DMS53 treated with DMSO at 0.1 percent for 48 hours (cell line): ENCODE data around the gene TCF12.

ENCODE experiments used
- DNase-seq: peaks from one replicate; lab custom pipeline; 2025; ENCODE audit not compliant: unreplicated experiment; lab: John Stamatoyannopoulos, UW

Gene TCF12

DNA sequence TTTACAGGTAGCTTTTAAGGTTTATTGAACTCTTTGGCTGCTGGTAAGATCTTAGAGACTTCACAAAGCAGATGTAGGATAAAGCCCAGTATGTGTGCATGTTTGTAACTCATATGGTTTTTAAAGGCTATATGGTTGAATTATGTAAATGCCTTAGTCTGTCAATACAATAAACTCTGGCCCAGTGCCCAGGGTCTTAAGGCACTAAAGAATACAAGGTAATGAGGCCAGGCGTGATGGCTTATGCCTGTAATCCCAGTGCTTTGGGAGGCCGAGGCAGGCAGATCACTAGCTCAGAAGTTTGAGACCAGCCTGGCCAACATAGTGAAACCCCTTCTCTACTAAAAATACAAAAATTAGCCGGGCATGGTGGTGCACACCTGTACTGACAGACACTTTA lies 287.6 kb downstream of the TCF12 start:
- DNase-seq, result no peak

DNA sequence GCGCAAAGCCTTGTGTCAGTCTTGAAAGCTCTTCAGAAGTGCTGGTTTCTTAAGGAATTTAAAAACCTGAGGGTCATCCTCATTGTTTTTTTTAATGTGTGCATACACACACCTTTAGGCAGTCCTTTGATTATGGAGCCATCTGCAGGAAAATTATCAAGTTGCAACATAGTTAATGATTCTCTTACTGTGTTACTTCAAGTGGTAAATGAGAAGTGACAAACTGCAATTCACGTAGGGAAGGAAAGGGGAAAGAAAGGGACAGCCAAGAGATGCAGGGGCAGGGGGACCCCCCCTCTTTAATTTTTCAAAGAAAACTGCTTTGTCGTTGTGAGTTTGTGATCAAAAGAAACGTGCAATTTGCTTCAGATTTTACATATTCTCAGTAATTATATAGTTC lies 295.4 kb downstream of the TCF12 start:
- DNase-seq, result peak; percentile 74

DNA sequence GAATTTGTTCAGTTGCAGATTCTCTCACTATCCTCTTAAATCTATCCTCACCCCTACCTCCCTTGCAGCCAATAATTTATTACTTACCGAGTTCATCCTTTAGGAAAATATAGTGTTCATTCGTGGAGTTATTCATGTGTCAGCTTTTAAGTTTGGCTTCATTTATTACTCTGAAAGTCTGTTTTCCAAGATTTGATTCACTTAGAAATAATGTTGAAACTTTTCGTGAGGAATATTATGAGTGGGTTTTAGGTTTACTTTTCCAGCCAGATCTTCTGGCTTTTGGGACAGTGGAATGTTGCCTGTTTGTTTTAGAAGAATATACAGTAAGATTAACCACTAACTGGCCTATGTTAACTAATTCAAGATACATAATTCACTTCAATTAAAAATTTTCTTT lies 296.9 kb downstream of the TCF12 start:
- DNase-seq, result no peak

DNA sequence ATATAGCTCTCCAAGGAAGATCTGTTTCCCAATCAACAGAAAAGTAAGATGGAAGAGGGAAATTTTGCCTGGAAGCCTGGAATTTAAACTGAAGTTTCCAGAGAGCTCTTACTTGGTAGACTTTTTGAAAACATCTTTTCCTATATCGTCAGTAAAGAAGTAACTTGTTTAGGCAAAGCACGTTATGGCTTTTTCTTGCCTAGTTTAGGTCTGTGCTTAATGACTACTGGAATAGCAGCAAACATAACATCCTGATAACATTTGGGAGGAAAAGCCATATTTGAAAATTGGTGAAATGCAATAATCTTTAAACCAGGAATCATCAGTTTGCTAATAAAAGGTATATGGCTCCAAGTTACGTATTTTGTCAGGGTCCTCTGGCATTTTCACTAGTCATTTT lies 297.4 kb downstream of the TCF12 start:
- no peak for DNase-seq

DNA sequence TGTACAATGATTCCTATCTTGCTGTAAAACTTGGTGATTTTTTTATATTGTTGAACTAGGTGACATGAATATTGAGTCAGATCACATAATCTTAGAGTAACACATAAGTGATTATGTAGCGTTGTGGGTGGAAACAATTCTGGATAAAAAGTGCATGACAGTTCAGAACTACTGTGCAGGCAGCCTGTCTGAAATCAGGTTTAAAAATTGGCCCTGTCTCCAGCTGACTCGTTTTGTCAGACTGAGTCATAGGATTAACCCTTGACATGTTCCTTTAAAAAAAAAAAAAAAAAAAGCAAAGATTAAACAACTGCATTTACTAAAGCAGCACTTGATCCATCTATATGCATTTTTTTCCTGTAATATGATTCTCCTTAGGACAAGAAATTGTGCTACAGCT lies 297.8 kb downstream of the TCF12 start:
- peak; percentile 14 for DNase-seq

DNA sequence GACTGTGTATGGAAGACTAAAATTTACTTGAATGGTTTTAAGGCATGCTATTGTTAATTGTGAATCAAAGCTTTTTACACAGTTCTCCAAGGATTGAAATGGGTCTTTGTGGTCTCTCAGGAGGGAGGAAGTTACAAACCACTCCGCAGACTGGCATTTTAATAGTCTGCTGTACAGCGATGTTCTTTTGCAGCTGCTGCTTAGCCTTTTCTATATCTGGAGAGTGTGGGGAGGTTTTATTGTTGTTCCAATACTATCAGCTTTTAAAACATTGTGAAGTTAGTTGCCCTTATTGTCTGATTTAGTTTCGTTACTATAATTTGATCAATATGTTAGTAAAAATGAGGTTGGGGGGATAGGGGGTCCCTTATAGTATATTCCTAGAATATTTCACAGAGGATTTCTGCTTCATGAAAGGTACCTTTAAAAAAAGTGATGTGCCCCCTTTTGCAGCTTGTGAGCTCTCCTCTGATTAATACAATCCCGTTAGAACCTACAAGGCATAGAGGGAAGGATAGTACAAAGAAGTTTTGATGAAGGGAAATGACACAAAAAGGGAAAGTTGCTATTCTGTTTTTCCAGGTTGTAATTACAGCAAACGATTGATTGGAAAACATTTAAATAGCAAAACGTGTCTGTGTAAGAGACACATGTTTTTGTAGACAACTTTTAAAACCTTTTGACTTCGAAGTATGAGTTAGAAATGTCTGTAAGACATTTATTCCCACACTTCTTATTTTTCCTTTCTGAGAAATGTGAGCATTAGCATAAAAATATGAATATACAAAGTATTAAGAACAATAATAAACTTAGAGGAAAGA lies 299.5 kb downstream of the TCF12 start:
- DNase-seq, result no peak

DNA sequence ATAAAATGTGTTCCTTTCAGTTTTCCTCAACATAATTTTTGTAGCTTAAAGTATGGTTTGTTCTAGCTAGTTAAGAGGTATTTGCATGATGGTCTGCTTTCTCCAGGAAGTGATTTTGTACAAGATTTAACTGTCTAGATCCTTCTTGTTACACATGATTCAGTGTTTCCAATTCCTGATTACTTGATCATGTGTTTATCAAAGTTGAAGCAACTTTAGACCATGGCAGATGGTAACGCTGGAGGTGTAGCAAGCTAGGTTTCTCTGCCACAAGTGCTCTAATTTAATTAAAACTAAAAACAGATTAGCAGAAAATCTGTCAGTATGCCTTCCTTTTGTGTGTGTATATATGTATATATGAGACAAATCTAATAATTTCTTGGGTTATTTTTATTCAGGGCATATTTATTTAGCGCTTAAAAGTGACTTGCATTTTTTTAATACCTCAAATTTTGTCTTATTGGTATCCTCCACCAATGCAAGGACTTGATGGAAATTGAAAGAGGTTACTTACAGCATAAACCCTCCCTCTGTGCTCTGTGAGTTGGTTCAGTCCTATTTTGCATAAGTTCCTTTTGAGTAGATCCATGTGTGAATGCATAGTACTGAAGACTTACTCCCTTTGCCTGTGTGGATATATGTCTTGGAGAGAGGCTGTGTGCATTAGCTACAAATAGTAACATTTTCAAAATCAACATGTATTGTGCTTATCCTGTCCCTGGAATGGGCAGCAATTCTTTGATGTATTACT lies 300.6 kb downstream of the TCF12 start:
- peak; percentile 77 for DNase-seq

DNA sequence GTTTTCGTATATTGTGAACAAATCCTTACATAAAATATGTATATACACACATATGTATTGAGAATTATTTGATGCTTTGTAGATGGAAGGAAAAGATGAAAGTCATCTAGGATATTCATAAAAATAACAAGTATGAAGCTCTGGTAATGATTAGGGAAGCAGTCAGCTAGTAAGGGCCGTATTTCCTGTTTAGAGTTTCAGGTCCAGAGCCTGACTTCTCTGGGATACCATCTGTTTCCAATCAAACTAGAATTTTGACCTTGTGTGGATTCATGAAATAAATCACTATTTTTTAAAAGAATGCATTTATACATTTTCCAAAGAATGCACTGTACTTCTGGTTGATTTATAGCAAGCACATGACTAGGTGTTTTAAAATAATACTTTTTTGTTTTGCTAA lies 301.8 kb downstream of the TCF12 start:
- DNase-seq, result peak; percentile 19

DNA sequence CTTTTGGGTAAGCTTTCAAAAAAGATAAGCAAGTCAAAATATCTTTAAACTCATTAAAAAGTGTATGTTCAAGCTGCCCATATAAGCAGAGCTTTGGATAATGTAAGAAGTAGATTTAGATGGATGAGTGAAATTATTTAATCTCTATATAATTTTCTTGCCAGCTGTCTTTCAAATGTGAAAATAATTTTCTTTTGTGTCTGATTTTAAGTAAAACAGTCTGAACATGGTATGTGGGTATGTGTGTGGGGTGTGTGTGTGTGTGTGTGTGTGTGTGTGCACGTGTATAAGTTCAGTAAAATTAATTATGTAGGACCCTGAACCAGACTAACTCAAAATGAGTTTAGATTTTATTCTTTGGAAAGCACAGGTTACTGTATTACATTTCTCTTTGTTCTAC lies 302.7 kb downstream of the TCF12 start:
- DNase-seq, result no peak

DNA sequence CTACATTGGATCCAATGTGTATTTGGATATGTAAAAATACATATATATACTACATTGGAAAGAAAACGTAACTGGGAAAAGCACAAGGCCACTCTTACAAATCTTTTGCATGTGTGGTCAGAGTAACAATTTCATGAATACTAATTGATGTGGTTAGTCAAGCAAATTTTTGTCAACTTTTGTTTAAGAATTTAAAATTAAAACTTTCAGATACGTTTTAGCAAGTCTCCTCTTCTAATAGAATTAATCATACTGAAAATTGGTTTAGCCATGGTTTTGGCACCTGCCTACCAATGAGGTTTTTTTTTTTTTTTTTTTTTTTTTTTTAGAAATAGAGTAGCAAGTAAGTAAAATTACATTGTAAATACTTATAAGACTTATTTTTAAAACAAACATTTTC lies 304.9 kb downstream of the TCF12 start:
- no peak for DNase-seq

DNA sequence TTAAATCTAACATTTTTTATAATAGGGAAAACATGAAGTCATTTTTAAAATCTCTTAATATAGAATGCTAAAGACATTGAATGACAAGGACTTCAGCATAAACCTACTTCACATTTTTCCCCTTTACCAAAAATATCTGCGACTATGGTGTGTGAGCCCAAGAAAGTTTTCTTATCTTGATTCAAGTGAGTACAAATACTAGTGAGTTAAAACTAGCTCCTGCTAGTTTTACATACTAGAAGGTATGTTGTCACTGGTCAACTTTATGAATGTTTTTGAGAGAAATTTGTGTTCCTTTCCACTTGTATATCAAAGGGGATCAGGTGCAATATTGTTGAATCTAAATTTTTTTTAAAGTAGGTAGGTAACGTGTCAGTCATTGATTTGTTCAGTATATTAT lies 305.4 kb downstream of the TCF12 start:
- DNase-seq, result no peak

DNA sequence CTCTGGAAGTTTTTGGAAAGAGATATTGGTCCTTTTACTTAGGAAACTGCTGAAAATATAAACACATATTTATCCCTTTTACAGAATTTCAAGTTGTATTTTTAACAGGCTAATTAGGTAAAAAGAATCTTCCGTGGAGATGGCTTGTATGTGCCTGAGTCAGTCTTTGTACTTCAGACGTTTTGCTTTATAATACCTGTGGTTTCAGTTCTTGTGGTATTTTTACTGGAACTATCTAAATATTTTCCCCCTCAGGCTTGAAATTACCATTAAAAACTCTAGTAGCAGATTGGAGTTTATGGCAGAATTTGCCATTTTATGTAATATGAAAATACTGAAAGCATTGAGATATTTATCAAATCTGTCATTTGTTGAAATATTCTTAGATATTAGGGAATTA lies 306.2 kb downstream of the TCF12 start:
- DNase-seq, result no peak

DNA sequence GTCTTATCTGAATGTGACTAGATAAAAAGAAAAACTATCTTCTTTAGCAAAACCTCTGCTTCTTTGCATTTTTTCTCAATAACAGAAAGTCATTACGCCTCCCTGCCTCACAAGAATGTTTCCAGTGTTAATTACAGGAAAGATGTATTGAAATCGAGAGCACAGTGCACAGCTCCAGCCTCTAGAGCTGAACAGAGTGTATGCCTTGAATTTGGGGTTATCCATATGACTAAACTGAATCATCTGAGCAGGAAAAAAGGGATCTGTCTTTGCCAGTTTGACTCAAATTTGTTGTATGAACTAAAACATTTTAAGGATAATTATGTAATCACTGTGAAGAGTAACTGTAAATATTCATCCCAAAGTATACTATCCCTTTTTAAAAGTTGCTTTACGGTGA lies 308.7 kb downstream of the TCF12 start:
- no peak for DNase-seq

DNA sequence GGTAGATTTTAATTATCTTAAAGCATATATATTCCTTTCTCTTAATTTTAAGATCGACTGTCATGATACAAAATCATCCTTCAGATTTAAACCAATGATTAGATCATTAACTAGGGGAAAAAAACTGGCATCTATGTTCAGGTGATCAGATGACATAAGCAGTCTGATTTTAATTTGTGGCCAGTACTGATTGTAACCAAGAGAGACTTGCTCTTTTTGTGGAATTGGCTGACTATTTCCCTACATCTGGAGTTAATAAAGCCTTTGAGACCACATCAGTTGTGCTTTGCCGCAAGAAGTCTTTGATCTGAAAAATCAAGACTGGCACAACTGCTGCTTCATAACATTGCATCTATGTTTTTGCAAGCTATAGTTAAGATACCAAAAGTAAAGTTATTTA lies 309.5 kb downstream of the TCF12 start:
- DNase-seq, result no peak

DNA sequence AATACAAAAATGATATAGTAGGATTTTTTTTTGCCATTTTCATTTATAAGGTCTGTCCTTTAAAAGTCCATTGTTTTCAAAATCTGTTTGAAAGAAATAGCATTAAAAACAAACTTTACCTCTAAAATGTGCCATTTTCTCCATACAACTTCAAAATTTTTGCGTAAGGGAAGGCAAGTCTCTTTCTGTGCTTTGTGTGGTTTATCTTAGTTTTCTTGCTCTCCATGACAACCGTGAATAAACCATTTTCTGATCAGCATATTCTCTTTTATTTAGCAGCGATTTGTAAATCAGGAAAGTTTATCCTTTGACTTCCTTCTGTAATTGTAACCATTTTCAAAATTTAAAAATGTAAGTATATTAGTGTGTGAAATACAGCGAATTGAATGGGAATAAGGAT lies 310.0 kb downstream of the TCF12 start:
- DNase-seq, result no peak

DNA sequence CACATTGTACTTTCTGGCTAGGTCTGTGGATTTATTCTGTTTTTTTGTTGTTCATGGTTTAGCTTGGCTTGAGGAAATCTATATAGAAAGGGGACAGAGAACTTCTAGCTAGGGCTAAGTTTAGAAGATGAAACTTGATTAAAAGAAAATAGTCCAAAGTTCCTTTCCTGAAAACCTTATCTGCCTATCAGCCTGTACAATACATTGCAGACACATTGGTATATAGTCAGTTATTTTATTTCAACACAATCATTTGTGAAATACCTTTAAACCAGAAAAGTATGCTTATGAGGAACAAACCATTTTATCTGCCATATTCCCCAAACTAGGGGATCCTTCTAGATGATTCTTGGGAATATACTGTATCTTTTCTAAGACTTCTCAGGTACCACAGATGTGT lies 310.6 kb downstream of the TCF12 start:
- no peak for DNase-seq

DNA sequence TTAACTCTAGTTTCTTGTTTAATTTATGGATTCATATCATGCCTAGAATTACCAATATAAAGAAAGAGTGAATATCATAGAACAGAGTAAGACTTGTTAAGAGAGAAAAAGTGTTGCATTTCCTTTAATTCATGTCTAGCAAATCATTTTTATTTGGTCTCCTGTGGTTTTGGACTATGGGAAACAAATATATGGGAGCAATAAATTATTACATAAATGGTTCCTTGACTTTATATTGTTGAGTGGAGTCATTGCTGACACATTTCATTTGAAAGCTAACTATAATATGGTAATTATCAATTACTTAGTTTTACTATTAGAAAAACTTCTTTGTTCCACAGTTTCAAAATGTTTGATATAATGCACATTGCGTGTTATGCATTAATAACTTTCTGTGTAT lies 313.1 kb downstream of the TCF12 start:
- DNase-seq, result no peak

DNA sequence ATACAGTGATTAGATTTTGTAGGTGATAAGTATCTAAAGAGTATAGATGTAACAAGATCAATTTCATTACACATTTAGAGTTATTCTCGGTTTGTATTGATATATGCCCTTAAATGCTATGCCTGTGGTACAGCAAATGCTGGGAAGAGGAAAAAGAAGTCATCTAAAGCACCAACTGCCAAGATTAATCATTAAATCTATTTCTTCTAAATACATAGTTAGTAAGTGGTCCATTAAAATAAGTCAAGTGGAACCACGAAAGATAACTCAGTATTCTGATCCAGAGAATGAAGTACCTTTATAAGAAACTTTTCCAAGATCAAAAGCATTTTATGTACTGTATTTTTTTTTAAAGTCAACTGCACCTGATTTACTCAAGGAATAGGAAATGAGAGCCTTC lies 315.7 kb downstream of the TCF12 start:
- DNase-seq, result no peak

DNA sequence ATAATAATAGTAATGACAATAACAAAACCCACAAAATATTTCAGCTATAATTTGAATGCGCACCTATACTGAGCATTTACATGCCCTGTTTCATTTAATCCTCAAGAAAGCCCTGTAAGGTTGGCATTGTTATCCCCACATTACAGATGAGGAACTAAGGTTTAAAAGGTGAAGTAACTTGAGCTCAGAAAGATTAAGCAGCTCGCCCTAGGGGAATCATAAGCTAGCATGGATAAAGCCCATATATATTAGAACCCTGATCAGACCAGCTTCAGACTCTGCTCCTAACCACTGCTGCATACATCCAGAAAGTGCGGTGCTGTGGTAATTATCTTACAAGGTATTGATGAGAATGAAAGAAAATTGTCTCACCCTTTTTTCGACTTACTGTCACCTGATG lies 316.7 kb downstream of the TCF12 start:
- DNase-seq, result no peak

DNA sequence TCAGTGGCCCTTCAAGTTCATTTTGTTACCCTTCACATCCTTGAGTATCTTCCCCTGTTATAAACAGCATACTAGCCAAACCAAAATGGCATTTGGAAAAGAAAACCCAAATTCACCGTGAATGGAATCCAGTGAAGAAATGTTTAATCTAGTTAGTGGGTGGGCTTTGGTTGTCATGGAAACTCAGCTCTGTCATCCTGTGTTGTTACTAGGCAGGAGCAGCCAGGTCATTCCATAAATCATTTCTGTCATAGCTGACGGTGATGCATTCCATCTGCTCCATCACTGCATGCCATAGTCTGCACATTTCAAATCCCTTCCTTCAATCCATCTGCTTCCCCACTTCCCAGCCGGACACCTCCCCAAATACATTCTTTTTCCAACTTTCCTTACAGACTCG lies 317.4 kb downstream of the TCF12 start:
- no peak for DNase-seq

DNA sequence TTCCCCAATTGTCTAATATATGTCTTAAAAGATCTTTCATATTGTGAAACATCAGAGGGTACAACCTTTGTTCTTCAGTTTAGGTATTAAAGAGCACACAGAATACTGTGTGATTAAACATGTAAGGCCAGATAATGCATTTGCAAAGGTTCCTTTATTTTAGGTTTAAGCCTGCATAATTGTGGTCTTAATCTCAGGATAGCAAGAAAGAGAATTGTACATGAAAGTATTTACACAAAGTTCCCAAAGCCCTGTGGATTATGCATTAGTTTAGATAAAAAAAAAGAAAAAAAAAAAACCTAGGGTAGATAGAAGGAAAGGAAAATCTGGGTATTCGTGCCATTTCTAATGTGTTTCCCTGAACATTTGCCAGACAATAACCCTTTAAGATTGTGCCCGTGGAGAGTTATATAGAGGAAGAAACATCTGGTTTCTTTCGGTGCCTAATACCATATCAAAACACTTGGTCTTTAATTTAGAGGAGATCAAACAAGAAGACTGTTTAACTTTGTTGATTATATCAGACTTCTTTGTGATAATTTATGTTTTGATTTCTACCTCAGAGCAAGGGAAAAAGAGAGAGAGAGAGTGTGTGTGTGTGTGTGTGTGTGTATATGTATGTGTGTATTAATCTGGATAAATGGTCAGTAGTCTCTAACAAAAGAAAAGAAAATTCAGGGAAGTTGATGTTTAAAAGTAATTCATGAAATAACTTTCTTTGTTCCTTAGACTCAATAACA lies 318.3 kb downstream of the TCF12 start:
- no peak for DNase-seq

DNA sequence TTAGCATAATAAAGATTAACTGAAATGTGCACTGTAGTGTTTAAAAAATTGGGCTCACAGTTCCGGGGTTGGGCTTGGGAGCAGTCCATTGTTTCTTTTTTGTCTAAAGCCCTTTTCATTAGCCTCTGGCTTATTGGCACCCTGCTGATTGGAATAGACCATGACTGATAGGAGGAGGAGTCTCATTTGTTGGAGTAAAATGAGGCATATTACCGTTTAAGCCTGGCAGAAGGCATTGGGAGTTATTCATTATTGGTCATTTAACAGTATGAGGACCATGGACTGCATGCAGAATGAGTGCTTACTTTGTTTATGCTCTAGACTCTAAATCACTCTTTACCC lies 318.8 kb downstream of the TCF12 start:
- DNase-seq, result no peak
